ENCODE data around the gene PIPOX. TPM values are rescaled to one million over a fixed set of nuclear protein-coding genes. Genes with fewer than 3 reads are reported as not detected.

The PIPOX gene
- total RNA-seq, 1 donor from 2014 or later = 0.26 TPM

DNA sequence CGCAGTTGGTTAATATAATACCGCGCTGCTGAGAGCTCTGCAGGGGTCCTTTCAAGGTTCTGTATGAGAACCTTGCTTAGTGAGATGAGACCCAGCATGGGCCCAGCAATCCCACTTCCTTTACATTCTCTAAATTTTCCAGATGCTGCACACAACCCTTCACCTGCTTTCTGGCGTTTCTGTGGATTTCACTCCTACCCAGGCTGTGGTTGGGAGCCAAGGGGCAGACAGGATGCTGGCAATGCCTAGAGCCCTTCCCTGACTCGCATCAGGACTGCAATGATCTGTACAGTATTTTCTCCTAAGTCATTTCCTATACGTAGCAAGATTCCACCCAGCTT is 10.1 kb upstream of the PIPOX start:
- no peak overlapping the region for H3K4me3 ChIP-seq (ENCODE audit: low read depth, low read length)
- H3K27me3 ChIP-seq (ENCODE audit: control insufficient read depth, insufficient read depth, low read length) = peaks cover 17% of the 10 kb centered on the region
- TF ChIP-seq, protein P1, sequence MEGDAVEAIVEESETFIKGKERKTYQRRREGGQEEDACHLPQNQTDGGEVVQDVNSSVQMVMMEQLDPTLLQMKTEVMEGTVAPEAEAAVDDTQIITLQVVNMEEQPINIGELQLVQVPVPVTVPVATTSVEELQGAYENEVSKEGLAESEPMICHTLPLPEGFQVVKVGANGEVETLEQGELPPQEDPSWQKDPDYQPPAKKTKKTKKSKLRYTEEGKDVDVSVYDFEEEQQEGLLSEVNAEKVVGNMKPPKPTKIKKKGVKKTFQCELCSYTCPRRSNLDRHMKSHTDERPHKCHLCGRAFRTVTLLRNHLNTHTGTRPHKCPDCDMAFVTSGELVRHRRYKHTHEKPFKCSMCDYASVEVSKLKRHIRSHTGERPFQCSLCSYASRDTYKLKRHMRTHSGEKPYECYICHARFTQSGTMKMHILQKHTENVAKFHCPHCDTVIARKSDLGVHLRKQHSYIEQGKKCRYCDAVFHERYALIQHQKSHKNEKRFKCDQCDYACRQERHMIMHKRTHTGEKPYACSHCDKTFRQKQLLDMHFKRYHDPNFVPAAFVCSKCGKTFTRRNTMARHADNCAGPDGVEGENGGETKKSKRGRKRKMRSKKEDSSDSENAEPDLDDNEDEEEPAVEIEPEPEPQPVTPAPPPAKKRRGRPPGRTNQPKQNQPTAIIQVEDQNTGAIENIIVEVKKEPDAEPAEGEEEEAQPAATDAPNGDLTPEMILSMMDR (IDR thresholded peaks at IDR 0.05; ENCODE audit: insufficient read depth, low read length, severe bottlenecking) = no peak
- no peaks in the 10 kb centered on the region for H3K36me3 ChIP-seq (ENCODE audit: control insufficient read depth, insufficient read depth, low read length)
- no peak for FAIRE-seq
- no peak for DNase-seq (ENCODE audit: low read depth)

DNA sequence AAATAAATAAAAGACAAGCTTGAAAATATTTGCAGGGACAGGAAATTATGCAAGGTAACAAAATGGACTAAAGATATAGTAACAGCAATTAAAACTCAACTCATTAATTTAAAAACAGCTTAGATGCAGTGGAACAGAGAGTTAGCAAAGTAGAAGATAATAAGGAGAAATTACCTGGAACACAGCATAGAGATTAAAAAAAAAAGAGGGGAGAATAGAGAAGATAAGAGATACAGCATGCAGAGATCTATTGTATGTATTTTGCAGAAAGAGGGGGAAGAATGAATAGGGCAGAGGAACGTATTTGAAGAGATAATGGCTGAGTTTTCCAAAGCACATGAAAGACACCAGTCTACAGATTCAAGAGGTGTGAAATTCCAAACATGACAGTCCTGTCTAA is 8.4 kb upstream of the PIPOX start:
- TF ChIP-seq, protein P1 (IDR thresholded peaks at IDR 0.05; ENCODE audit: insufficient read depth, low read length, severe bottlenecking) = no peak
- no peak for FAIRE-seq
- no peak for DNase-seq (ENCODE audit: low read depth)
- Histone ChIP-seq H3K27me3 (ENCODE audit: control insufficient read depth, insufficient read depth, low read length) (peaks cover 20% of the 10 kb centered on the region), H3K36me3 (ENCODE audit: control insufficient read depth, insufficient read depth, low read length) (no peaks in the 10 kb centered on the region), H3K4me3 (ENCODE audit: low read depth, low read length) (no peak overlapping the region)

DNA sequence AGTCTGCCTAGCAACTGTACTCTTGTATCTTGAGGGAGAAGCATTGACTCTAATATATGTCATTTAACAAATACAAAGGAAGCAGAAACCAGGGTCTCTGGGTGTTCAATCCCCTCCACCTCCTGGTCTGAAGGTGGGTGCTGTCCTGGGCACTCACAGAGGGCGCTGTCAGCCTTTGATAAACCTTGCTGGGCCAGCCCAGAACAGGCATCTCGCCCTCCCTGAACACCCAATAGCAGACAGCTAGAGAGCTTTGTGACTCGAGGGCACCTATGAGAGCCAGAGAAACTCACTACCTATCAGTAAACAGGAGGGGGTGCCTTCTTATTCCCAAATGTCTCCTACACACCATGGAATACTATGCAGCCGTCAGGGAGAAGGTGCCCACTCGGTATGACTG is 6.4 kb upstream of the PIPOX start:
- FAIRE-seq (no peak), DNase-seq (ENCODE audit: low read depth) (no peak)
- peaks cover 18% of the 10 kb centered on the region for H3K27me3 ChIP-seq (ENCODE audit: control insufficient read depth, insufficient read depth, low read length)
- no peaks in the 10 kb centered on the region for H3K36me3 ChIP-seq (ENCODE audit: control insufficient read depth, insufficient read depth, low read length)
- TF ChIP-seq, protein P1 (IDR thresholded peaks at IDR 0.05; ENCODE audit: insufficient read depth, low read length, severe bottlenecking) = no peak
- H3K4me3 ChIP-seq (ENCODE audit: low read depth, low read length) = no peak overlapping the region

DNA sequence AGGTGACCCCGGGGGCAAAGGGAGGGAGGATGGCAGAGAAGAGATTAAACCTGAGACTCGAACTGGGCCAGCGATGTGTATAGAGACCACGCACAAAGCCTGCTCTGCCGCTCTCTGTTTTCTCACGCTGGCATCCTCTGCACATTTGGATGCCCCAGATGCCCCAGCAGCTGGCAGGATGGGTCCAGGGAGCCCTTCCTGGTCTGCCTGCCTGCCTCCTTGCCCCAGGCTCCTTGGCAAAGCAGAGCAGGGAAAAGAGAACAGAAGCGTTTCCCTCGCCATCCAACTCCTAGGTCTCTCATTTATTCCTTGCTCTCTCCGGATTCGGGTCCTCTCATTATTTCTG is 5.2 kb upstream of the PIPOX start:
- Histone ChIP-seq H3K4me3 (ENCODE audit: low read depth, low read length) (no peak overlapping the region), H3K36me3 (ENCODE audit: control insufficient read depth, insufficient read depth, low read length) (no peaks in the 10 kb centered on the region), H3K27me3 (ENCODE audit: control insufficient read depth, insufficient read depth, low read length) (peaks cover 11% of the 10 kb centered on the region)
- FAIRE-seq = no peak
- TF ChIP-seq, protein P1 (IDR thresholded peaks at IDR 0.05; ENCODE audit: insufficient read depth, low read length, severe bottlenecking) = no peak
- no peak for DNase-seq (ENCODE audit: low read depth)

DNA sequence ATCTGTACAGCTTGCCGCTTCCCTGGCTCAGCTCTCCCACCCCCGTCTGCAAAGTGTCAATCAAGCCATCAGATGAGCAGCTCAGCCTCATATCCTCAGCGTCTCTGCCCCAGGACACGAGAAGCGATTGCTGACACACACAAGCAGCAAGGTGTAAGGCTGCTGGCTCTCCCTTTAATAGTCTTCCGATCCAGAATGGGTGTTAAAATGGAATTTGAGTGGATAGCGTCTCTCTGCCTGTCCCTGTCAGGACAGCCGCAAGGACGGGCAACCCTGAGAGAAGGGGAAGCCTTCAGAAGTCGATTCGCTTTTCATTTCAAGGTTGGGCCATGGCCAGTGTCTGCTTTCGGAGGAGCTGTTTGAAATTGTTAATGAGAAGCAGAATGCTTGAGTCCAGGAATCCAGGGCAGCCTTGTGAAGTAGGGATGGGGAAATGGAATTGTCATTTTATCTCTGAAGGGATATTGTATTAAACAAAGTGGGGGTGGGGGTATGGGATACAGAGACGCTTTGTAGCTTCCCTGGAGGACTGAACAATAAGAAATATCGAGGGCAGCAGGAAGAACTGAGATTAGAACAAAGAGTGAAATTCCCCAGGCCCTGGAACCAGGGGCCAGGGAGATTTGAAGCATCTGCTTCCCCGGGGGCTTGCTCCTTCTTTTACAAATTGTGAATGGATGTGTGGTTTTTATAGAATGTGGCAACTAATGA is 4.7 kb upstream of the PIPOX start:
- FAIRE-seq = no peak
- DNase-seq (ENCODE audit: low read depth) = no peak
- TF ChIP-seq, protein P1 (IDR thresholded peaks at IDR 0.05; ENCODE audit: insufficient read depth, low read length, severe bottlenecking) = no peak
- Histone ChIP-seq H3K4me3 (ENCODE audit: low read depth, low read length) (no peak overlapping the region), H3K36me3 (ENCODE audit: control insufficient read depth, insufficient read depth, low read length) (no peaks in the 10 kb centered on the region), H3K27me3 (ENCODE audit: control insufficient read depth, insufficient read depth, low read length) (peaks cover 11% of the 10 kb centered on the region)
